ENCODE results near the gene OR3A2.
"Not testable (repeated sequence)": the region's sequence is repeated elsewhere in the genome, so short reads cannot be mapped to it uniquely, and the experiment has no call there.

Gene OR3A2

DNA sequence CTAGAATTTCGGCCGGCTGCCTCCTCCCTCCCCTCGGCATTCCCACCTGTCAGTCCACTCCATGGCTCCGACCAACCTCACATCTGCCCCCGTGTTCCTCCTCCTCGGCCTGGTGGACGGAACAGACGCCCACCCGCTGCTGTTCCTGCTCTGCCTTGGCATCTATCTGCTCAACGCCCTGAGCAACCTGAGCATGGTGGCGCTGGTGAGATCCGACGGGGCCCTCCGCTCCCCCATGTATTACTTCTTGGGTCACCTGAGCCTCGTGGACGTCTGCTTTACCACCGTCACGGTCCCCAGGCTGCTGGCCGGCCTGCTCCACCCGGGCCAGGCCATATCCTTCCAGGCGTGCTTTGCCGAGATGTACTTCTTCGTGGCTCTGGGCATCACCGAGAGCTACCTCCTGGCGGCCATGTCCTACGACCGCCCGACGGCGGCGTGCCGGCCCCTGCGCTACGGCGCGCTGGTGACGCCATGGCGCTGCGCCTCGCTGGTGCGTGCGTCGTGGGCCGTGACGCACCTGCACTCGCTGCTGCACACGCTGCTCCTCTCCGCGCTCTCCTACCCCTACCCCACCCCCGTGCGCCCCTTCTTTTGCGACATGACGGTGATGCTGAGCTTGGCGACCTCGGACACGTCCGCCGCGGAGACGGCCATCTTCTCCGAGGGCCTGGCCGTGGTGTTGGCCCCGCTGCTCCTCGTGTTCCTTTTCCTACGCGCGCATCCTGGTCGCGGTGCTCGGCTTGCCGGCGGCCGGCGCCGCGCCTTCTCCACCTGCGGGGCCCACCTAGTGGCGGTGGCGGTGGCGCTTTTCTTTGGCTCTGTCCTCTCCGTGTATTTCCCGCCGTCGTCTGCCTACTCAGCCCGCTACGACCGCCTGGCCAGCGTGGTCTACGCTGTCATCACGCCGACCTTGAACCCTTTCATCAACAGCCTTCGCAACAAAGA lies at the start of gene OR3A2:
OR3A2 (minus strand) TSS at position 440 of the 948 bp plus-strand sequence.
- no peak within 1 kb of the TSS for H3K4me2 ChIP-seq

DNA sequence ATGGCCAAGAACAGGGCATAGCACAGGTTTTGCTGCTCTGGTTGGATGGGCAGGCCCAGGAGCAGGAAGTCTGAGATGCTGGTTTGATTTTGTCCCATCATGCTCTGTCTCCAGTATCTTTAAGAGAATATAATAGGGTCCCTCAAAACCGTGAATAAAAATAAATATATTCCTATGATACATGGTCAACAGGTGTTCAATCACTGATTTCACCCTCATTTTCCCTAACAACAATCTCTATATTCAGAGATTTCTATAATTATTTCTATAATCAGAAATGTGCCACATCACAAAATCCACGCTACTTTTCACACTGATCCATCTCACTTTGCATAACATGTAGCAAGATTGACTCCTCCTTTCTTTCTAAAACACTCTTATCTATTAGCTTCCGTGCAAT lies 47.6 kb upstream of the OR3A2 start, which contains the start of gene OR1E2:
OR1E2 (minus strand) TSS at position 101 of the 400 bp plus-strand sequence; CDS start at position 101, 0 bp downstream.
- Histone ChIP-seq H3K27ac (no peak within 1 kb of the TSS), H4K20me1 (no peaks in the 10 kb centered on the region), H3K4me3 (no peak within 1 kb of the TSS), H3K4me2 (no peak within 1 kb of the TSS), H3K36me3 (no peaks in the 10 kb centered on the region), H3K27me3 (no peaks in the 10 kb centered on the region), H3K4me1 (no peaks in the 10 kb centered on the region), H3K9ac (no peak within 1 kb of the TSS), H3K9me3 (no peaks in the 10 kb centered on the region)
- TF ChIP-seq Cebpa-rat (IDR thresholded peaks at IDR 0.05): no peak

More for the DNA sequence above, at the start of gene OR3A2:
- no peak for TF ChIP-seq Cebpa-rat (IDR thresholded peaks at IDR 0.05)
- Histone ChIP-seq H3K9ac (no peak within 1 kb of the TSS), H3K4me3 (no peak within 1 kb of the TSS), H3K36me3 (no peaks in the 10 kb centered on the region), H3K27ac (no peak within 1 kb of the TSS), H3K9me3 (peaks cover 10% of the 10 kb centered on the region), H4K20me1 (no peaks in the 10 kb centered on the region), H3K4me1 (no peaks in the 10 kb centered on the region), H3K27me3 (no peaks in the 10 kb centered on the region)

DNA sequence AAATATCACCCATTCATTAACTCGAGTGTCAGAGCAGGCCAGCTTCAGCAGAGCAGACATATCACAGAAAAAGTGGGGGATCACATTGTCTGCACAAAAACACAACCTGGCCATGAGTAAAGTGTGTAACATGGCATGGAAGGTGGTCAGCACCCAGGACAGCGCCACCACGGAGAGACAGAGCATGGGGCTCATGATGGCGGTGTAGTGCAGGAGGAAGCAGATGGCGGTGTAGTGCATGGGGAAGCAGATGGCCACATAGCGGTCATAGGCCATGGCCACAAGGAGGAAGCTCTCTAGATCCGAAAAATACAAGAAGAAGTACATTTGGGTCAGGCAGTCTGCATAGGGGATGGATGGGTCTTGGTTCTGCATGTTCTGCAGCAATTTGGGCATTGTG lies 47.1 kb upstream of the OR3A2 start:
- H3K4me1 ChIP-seq, H3K4me3 ChIP-seq, H3K9me3 ChIP-seq: not testable (repeated sequence)

DNA sequence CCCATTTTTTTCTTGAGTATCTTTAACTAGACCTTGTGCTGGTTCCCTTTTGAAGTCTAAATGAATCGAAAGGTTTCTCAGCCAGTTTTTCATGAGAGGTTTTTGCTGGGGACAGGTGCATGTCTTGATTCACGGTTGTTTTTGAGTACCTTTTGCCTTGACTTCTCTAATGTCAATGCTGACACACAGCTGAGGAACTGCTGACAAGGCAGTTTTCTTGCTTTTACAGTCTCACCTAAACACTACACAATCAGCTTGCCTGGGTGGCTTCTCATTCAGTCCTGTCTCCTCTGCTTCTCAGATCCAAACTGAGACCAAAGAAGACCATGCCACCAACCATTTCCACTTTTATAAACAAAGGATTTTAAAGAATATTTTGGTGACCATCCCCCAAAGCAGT lies 32.1 kb upstream of the OR3A2 start:
- H3K9me3 ChIP-seq: peaks cover 5% of the 10 kb centered on the region; the same call in 1 of the 2 replicates
- H3K9ac ChIP-seq: no peak overlapping the region
- no peak overlapping the region for H3K27ac ChIP-seq
- no peak overlapping the region for H3K4me3 ChIP-seq
- H3K4me2 ChIP-seq: no peak overlapping the region
- no peaks in the 10 kb centered on the region for H3K27me3 ChIP-seq
- TF ChIP-seq Cebpa-rat (IDR thresholded peaks at IDR 0.05): no peak
- no peaks in the 10 kb centered on the region for H3K4me1 ChIP-seq
- no peaks in the 10 kb centered on the region for H4K20me1 ChIP-seq
- H3K36me3 ChIP-seq: no peaks in the 10 kb centered on the region

More for the DNA sequence above, 47.1 kb upstream of the OR3A2 start:
- not testable (repeated sequence) for H3K27me3 ChIP-seq, H3K4me2 ChIP-seq, H3K27ac ChIP-seq, H3K9ac ChIP-seq, H3K36me3 ChIP-seq, H4K20me1 ChIP-seq

DNA sequence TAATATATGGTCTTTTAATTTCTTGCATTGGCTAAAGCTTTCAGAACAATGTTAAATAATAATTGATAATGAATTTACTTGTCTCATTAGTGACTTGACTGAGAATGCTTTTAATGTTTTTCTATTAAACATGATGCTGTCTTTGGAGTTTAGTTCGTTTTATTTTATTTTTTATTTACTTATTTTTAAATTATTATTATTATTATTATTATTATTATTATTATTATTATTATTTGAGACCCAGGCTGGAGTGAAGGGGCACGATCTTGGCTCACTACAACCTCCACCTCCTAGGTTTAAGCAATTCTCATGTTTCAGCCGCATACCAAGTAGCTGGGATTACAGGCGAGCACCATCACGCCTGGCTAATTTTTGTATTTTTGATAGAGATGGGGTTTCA lies 29.5 kb upstream of the OR3A2 start:
- H3K4me3 ChIP-seq: no peak overlapping the region
- no peak overlapping the region for H3K27ac ChIP-seq
- H3K4me2 ChIP-seq: no peak overlapping the region
- no peaks in the 10 kb centered on the region for H3K27me3 ChIP-seq
- H3K9ac ChIP-seq: no peak overlapping the region
- peaks cover 17% of the 10 kb centered on the region for H3K4me1 ChIP-seq
- no peaks in the 10 kb centered on the region for H3K36me3 ChIP-seq
- no peak for TF ChIP-seq Cebpa-rat (IDR thresholded peaks at IDR 0.05)
- peaks cover 5% of the 10 kb centered on the region; the same call in 1 of the 2 replicates for H3K9me3 ChIP-seq
- H4K20me1 ChIP-seq: no peaks in the 10 kb centered on the region

DNA sequence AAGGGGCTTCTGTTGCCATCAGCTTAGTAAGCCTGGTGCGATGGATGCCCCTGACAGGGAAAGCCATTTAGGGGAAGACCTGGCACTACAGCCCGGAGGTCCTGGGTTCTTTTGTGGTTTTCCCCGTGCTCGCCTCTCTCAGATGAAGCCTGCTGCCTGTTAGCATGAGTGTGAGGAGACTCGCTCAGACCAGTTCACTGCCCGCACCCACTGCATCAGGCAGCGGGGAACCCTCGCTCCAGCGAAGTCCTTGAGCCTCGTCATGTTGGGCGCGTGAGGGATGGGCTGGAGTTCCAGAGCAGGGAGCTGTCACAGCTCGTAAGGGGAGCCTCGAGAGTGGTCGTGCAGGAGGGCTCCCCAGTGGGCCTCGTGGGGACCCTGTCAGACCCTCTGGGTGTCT lies 26.1 kb upstream of the OR3A2 start:
- not testable (repeated sequence) for H3K9ac ChIP-seq, H3K27ac ChIP-seq, H4K20me1 ChIP-seq, H3K27me3 ChIP-seq, H3K36me3 ChIP-seq, H3K4me3 ChIP-seq
- H3K4me2 ChIP-seq: peak overlapping the region; percentile 63
- peaks cover 17% of the 10 kb centered on the region for H3K4me1 ChIP-seq
- peaks cover 19% of the 10 kb centered on the region for H3K9me3 ChIP-seq

DNA sequence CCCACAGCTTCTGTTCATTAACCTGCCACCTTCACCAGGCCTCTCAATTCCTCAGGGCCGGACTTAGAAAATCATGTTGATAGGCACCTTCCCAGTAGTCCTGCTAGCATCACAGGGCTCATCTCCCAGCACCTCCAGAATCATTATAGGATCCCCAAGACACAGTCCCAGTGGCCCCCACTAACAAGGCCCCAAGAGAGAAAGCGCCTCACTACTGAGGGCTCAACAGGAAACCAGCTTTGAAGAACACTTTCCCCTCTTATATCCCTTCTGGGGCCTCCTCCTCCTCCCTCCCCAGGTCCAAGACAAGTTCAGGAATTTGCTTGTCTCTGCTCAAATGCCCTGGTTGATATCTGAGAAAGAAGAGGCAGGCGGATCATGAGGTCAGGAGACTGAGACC lies 25.0 kb upstream of the OR3A2 start, which contains the start of gene OR3A3:
OR3A3 (plus strand) TSS at position 301 of the 400 bp plus-strand sequence.
- no peaks in the 10 kb centered on the region for H3K36me3 ChIP-seq
- peak within 1 kb of the TSS; percentile 63 for H3K4me2 ChIP-seq
- no peak within 1 kb of the TSS for H3K9ac ChIP-seq
- H3K4me3 ChIP-seq: no peak within 1 kb of the TSS
- peaks cover 17% of the 10 kb centered on the region for H3K4me1 ChIP-seq
- H4K20me1 ChIP-seq: no peaks in the 10 kb centered on the region
- no peak for TF ChIP-seq Cebpa-rat (IDR thresholded peaks at IDR 0.05)
- H3K27me3 ChIP-seq: no peaks in the 10 kb centered on the region
- no peak within 1 kb of the TSS for H3K27ac ChIP-seq
- H3K9me3 ChIP-seq: peaks cover 29% of the 10 kb centered on the region

GRCh38 chr17:3403856-3404255 lies 17.7 kb upstream of the OR3A2 start:
- not testable (repeated sequence) for H3K27ac ChIP-seq, H3K36me3 ChIP-seq, H4K20me1 ChIP-seq, H3K4me2 ChIP-seq, H3K4me1 ChIP-seq, H3K4me3 ChIP-seq, H3K27me3 ChIP-seq, H3K9ac ChIP-seq
- H3K9me3 ChIP-seq: peaks cover 30% of the 10 kb centered on the region

- no peaks in the 10 kb centered on the region for H3K27me3 ChIP-seq
- no peak overlapping the region for H3K4me3 ChIP-seq
- H3K36me3 ChIP-seq: no peaks in the 10 kb centered on the region
- no peaks in the 10 kb centered on the region for H3K4me1 ChIP-seq
- no peak overlapping the region for H3K4me2 ChIP-seq
- H4K20me1 ChIP-seq: no peaks in the 10 kb centered on the region
- peaks cover 11% of the 10 kb centered on the region for H3K9me3 ChIP-seq
- no peak overlapping the region for H3K27ac ChIP-seq
- no peak for TF ChIP-seq Cebpa-rat (IDR thresholded peaks at IDR 0.05)
- no peak overlapping the region for H3K9ac ChIP-seq
These were observed 15.7 kb upstream of the OR3A2 start for GRCh38 chr17:3401786-3402185.

DNA sequence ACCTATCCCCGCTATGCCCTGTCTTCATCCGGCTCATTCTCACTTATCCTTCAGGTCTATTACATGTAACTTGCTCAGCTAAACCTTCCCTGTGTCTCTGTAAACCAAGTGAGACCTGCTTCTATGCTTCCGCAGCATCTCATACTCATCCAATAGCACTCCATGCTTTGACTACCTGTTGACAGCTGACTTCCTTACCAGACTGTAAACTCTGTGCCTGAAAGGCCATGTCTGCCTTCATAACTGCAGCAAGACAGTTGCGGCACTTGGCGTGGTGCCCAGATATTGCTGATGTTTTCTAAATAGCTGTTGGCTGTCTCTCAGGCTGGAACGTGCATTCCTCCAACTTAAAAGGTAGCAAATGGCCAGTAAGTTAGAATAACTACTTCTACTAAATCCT lies 13.9 kb upstream of the OR3A2 start:
- Histone ChIP-seq H3K27me3 (no peaks in the 10 kb centered on the region), H3K4me1 (no peaks in the 10 kb centered on the region), H3K4me2 (no peak overlapping the region), H4K20me1 (no peaks in the 10 kb centered on the region), H3K9me3 (no peaks in the 10 kb centered on the region), H3K4me3 (no peak overlapping the region), H3K36me3 (no peaks in the 10 kb centered on the region), H3K9ac (no peak overlapping the region), H3K27ac (no peak overlapping the region)
- TF ChIP-seq Cebpa-rat (IDR thresholded peaks at IDR 0.05): no peak

Data from BLaER1 (cell line).